Retinal pigment epithelial cell (primary cell): ENCODE results near the gene SYT13.

Source experiments
- DNase-seq: peaks from one replicate; pipeline ENCODE4 v3.0.0-alpha.2; 2010; ENCODE audit warnings: low read depth
- H3K4me3 ChIP-seq: 2 replicates; pipeline ENCODE4 v1.5.1; 2011; ENCODE audit warnings: mild to moderate bottlenecking, low read length, control low read depth, moderate library complexity
- TF ChIP-seq, protein P1 (sequence below): conservative IDR thresholded peaks from 2 replicates; pipeline ENCODE4 v1.5.1; 2011; ENCODE audit warnings: low read depth, low read length, control low read depth, inconsistent platforms

The SYT13 gene

DNA sequence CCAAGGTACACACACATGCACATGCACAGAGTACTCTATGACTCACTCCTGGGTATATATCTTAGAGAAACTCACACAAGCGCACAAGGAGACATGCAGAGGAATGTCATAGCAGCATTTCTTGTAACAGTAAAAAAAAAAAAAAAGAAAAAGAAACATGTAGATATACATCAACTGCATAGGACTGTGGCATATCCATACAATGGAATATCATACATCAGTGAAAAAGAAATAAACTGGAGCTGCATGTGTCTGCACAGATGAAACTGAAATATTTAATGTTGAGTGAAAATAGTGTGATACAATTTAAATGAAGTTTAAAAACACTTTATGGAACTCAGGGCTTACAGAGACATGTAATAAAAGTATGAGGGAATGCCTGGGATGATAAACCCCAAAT, 46.4 kb downstream of the SYT13 start:
- no peak for DNase-seq
- TF ChIP-seq, protein P1, sequence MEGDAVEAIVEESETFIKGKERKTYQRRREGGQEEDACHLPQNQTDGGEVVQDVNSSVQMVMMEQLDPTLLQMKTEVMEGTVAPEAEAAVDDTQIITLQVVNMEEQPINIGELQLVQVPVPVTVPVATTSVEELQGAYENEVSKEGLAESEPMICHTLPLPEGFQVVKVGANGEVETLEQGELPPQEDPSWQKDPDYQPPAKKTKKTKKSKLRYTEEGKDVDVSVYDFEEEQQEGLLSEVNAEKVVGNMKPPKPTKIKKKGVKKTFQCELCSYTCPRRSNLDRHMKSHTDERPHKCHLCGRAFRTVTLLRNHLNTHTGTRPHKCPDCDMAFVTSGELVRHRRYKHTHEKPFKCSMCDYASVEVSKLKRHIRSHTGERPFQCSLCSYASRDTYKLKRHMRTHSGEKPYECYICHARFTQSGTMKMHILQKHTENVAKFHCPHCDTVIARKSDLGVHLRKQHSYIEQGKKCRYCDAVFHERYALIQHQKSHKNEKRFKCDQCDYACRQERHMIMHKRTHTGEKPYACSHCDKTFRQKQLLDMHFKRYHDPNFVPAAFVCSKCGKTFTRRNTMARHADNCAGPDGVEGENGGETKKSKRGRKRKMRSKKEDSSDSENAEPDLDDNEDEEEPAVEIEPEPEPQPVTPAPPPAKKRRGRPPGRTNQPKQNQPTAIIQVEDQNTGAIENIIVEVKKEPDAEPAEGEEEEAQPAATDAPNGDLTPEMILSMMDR = no peak
- no peak overlapping the region for H3K4me3 ChIP-seq

GRCh38 chr11:45238724-45239123, 47.4 kb downstream of the SYT13 start:
- peak; percentile 7 for DNase-seq
- TF ChIP-seq, protein P1 = no peak
- no peak overlapping the region for H3K4me3 ChIP-seq

DNA sequence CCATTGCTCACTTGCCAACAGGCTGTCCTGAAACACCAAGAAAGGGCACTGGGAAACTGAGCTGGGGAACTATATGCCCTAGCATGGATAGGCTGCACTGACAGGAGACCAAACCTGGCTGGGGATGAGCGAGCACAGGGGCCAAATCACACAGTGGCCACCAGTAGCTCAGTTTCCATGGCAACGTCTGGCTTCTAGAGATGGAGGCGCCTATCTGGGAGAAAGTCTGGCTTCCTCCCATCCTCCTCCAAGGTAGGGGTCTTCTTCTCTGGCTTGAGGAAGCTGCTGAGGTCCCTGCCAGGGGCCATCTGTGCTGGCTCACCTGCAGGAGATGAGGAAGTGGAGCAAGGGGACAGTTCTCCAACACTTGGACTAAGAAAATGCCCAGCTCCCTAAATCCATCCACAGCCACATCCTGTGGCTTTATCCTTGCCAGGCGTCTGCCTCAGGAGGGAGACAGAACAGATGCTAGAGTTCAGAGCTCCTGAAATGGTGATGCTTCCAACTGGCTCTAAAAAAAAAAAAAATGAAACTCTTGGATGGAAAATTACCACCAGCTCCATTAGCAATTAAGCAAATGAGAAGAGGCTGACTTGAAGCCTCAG, 48.3 kb downstream of the SYT13 start:
- no peak overlapping the region for H3K4me3 ChIP-seq
- DNase-seq = no peak

DNA sequence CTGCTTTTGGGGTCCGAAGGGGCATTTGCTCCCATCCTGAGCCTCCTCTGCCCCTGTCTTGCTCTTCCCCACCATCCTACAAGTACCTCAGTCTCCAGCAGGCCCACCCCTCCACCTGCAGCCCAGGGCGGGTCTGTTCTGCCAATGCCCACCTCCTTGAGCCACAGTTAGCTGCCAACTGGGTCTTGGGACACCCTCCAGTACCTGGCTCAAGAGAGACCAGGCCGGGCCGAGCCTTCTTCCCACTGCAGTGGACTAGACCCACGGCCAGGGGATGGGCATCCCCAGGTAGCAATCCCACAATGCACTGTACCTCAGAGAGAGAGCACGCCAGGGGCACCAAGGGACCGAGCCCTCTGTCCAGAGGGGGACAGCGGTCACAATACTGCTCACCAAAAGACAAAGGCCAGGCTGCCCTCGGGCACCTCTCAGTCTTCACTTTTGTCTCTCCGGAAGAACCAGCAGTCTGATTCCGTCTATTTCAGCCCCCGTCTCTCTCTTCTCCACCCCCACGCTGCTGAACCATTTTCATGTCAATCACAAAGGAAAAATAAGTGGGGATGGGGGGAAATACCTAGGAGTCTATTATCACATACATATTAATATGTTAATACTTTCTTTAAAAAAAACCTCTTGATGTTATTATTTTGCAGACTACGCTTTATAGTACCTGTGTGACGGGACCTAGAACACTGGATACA, 51.7 kb downstream of the SYT13 start:
- no peak overlapping the region for H3K4me3 ChIP-seq
- TF ChIP-seq, protein P1 = no peak
- DNase-seq = no peak

More for the DNA sequence above, 48.3 kb downstream of the SYT13 start:
- TF ChIP-seq, protein P1 = no peak

- no peak overlapping the region for H3K4me3 ChIP-seq
- TF ChIP-seq, protein P1 = no peak
- no peak for DNase-seq
Measured at GRCh38 chr11:45233804-45234170, 52.4 kb downstream of the SYT13 start.

DNA sequence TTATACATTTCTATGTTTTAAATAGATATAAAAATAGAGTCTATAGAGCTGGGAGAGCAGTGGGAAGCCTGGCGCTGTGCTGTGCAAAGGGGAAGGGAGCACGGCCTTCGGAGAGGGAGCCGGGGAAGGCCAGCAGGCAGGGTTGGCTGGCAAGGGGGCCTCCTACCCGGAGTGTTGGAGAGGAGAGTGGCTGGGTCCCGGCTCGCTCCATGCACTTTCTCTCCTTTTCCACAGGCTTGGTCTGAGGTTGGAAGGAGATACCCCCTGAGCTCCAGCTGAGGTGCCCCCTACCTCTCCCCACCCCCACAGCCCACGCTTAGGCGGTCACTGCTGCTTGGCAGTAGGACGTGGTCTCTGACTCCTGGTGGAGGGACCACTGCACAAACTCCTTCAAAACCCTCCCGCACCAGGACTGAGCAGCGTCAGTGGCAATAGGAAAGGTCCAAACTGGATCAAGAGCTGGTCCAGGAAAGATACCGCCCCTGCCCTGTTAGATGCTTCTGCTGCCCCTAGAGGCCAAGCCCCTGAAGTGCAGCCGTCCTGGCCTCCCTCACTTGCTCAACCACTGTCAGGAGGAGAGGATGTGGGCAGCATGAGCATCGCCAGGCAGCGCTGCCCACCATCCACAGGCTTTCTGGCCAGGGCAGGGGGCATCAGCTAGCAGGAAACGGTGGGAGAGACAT, 52.9 kb downstream of the SYT13 start:
- H3K4me3 ChIP-seq = no peak overlapping the region
- TF ChIP-seq, protein P1 = peak; percentile 95
- no peak for DNase-seq
